HL-60 (cell line): Measurements from ENCODE around the gene FOXN1.

Experiments used
- DNase-seq, 2 experiments: peaks; one replicate each; pipeline ENCODE4 v3.0.0-alpha.2; 2010 to 2020; ENCODE audit warnings: low read depth in 1 of 2, low spot score in 1 of 2
- H3K27ac ChIP-seq: fragments of 250-450 bp; sonication (Bioruptor Pico); replicated peaks from 2 replicates; pipeline ENCODE4 v1.5.1; 2020; ENCODE audit warnings: mild to moderate bottlenecking, moderate library complexity
- H3K27me3 ChIP-seq: fragments of 250-450 bp; sonication (Bioruptor Pico); 2 replicates; pipeline ENCODE4 v1.5.1; 2021; ENCODE audit warnings: mild to moderate bottlenecking, moderate library complexity; ENCODE audit not compliant: insufficient read depth, poor library complexity, severe bottlenecking
- H3K4me3 ChIP-seq: replicated peaks from 2 replicates; pipeline ENCODE4 v1.5.1; 2011; ENCODE audit warnings: mild to moderate bottlenecking, control low read depth, low read length; ENCODE audit not compliant: insufficient read depth
- GABPA ChIP-seq: IDR thresholded peaks from 2 replicates; pipeline ENCODE4 v1.6.1; 2012; ENCODE audit warnings: low read depth
- POLR2AphosphoS5 ChIP-seq: IDR thresholded peaks from 2 replicates; pipeline ENCODE4 v1.6.1; 2012; ENCODE audit warnings: low read depth
- SPI1 ChIP-seq: IDR thresholded peaks from 2 replicates; pipeline ENCODE4 v1.6.1; 2012; ENCODE audit warnings: low read depth, mild to moderate bottlenecking, borderline replicate concordance
- TF ChIP-seq, protein P1 (sequence below): IDR thresholded peaks from 2 replicates; pipeline ENCODE4 v1.6.1; 2012; ENCODE audit warnings: low read depth; ENCODE audit not compliant: insufficient replicate concordance
- TF ChIP-seq, protein P2 (sequence below): IDR thresholded peaks from one replicate; pipeline ENCODE4 v1.5.1; 2011; ENCODE audit warnings: low read length, control low read depth, inconsistent platforms; ENCODE audit not compliant: insufficient read depth

Gene FOXN1

DNA sequence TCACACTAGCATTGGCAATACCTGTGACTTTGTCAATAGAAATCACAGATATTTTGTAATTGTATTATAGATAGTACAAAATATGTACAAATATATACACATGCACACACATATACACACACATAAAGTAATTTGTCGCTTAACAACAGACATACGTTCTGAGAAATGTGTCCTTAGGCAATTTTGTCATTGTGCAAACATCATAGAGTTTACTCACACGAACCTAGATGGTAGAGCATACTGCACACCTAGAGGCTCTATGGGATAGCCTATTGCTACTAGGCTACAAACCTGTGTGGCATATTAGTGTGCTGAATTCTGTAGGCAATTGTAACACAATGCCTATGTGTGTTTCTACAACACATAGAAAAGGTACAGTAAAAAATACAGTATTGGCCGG is 35.3 kb downstream of the FOXN1 start:
- no peak for DNase-seq
- H3K27me3 ChIP-seq: no peaks in the 10 kb centered on the region
- no peak overlapping the region for H3K4me3 ChIP-seq
- TF ChIP-seq, protein P1, sequence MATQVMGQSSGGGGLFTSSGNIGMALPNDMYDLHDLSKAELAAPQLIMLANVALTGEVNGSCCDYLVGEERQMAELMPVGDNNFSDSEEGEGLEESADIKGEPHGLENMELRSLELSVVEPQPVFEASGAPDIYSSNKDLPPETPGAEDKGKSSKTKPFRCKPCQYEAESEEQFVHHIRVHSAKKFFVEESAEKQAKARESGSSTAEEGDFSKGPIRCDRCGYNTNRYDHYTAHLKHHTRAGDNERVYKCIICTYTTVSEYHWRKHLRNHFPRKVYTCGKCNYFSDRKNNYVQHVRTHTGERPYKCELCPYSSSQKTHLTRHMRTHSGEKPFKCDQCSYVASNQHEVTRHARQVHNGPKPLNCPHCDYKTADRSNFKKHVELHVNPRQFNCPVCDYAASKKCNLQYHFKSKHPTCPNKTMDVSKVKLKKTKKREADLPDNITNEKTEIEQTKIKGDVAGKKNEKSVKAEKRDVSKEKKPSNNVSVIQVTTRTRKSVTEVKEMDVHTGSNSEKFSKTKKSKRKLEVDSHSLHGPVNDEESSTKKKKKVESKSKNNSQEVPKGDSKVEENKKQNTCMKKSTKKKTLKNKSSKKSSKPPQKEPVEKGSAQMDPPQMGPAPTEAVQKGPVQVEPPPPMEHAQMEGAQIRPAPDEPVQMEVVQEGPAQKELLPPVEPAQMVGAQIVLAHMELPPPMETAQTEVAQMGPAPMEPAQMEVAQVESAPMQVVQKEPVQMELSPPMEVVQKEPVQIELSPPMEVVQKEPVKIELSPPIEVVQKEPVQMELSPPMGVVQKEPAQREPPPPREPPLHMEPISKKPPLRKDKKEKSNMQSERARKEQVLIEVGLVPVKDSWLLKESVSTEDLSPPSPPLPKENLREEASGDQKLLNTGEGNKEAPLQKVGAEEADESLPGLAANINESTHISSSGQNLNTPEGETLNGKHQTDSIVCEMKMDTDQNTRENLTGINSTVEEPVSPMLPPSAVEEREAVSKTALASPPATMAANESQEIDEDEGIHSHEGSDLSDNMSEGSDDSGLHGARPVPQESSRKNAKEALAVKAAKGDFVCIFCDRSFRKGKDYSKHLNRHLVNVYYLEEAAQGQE: no peak
- TF ChIP-seq POLR2AphosphoS5 (no peak), SPI1 (no peak), GABPA (no peak)
- TF ChIP-seq, protein P2, sequence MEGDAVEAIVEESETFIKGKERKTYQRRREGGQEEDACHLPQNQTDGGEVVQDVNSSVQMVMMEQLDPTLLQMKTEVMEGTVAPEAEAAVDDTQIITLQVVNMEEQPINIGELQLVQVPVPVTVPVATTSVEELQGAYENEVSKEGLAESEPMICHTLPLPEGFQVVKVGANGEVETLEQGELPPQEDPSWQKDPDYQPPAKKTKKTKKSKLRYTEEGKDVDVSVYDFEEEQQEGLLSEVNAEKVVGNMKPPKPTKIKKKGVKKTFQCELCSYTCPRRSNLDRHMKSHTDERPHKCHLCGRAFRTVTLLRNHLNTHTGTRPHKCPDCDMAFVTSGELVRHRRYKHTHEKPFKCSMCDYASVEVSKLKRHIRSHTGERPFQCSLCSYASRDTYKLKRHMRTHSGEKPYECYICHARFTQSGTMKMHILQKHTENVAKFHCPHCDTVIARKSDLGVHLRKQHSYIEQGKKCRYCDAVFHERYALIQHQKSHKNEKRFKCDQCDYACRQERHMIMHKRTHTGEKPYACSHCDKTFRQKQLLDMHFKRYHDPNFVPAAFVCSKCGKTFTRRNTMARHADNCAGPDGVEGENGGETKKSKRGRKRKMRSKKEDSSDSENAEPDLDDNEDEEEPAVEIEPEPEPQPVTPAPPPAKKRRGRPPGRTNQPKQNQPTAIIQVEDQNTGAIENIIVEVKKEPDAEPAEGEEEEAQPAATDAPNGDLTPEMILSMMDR: no peak
- H3K27ac ChIP-seq: no peak overlapping the region

DNA sequence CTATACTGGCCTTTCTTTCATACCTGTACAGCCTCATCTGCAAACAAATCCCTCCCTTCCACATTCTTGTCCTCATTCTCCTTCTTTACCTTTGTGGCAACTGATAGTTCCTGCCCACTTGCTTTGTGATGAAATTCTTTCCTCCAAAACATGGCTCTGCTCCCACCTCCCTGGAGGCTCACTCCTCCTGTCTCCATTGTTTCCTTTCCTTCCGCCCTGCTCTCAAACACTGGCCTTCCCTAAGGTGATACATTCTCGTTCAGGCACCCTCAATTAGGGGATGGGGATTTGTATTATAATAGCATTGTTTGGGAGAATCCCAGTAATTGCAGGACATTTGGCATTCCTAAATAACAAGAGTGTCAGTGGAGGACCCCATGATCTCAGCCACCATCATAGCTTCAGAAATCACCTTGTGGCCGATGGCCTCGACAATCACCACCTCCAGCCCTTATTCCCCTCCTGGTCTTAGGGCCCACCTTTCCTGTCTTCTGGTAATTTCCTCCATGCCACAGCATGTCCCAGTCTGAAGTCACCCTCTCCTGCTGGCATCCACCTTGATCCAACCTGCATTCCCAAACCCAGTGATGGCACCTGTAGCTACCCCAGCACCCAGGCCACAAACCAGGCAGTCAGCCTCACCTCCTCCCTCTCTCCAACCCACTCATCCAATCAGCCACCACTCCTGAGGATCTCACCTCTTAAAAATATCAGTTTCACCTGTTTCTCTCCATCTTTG is 38.4 kb downstream of the FOXN1 start:
- no peak for DNase-seq
- TF ChIP-seq SPI1 (no peak), GABPA (no peak), POLR2AphosphoS5 (no peak)
- TF ChIP-seq, protein P1: no peak
- TF ChIP-seq, protein P2: no peak
- H3K27me3 ChIP-seq: no peaks in the 10 kb centered on the region

DNA sequence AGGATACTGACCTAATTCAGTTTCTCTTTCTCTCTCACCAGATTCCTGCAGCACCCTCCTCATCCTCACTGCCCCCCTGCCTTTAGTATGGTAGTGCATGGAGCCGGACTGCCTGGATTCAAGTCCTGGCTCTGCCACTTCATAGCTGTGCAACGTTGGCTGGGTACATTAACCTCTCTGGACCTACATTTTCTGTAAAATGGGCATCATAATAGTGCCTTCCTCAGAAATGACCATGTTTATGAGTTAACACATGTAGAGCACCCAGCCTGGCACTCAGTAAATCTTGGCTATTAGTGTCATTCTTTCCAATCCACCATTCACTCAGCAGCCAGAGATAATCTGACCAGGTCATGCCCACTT is 39.0 kb downstream of the FOXN1 start:
- Histone ChIP-seq H3K27ac (no peak overlapping the region), H3K4me3 (no peak overlapping the region), H3K27me3 (no peaks in the 10 kb centered on the region)
- no peak for TF ChIP-seq POLR2AphosphoS5
- TF ChIP-seq, protein P1: no peak
- TF ChIP-seq GABPA: no peak
- TF ChIP-seq, protein P2: no peak
- no peak for TF ChIP-seq SPI1
- no peak for DNase-seq

More for the DNA sequence above, 38.4 kb downstream of the FOXN1 start:
- H3K27ac ChIP-seq: no peak overlapping the region
- no peak overlapping the region for H3K4me3 ChIP-seq
